Kidney (tissue), 14 donors: ENCODE results near the gene ANKDD1B. TPM values are rescaled to one million over a fixed set of nuclear protein-coding genes. Genes with fewer than 3 reads are reported as not detected.

Experiments used
- DNase-seq, 5 donors: peaks; one replicate each; pipeline ENCODE4 v3.0.0-alpha.2; 2013 to 2020
- FAIRE-seq: peaks from 2 replicates; lab custom pipeline; 2012; peaks lifted over from hg19 to GRCh38; lab: Jason Lieb, UNC
- H3K27ac ChIP-seq, 2 donors: one replicate each; pipeline ENCODE4 v1.7.0; 2013; ENCODE audit warnings: low read depth in 2 of 2, low read length in 2 of 2, inconsistent platforms in 1 of 2
- H3K27me3 ChIP-seq: one replicate; pipeline ENCODE4 v1.7.1; 2013; ENCODE audit warnings: low read length, inconsistent platforms; ENCODE audit not compliant: control insufficient read depth, insufficient read depth
- H3K36me3 ChIP-seq, 3 donors: one replicate each; pipeline versions ENCODE4 v1.7.0 to v1.7.1; 2013; ENCODE audit warnings: low read length in 3 of 3, control low read depth in 1 of 3, inconsistent platforms in 1 of 3; ENCODE audit not compliant: insufficient read depth in 3 of 3, control insufficient read depth in 2 of 3
- H3K4me1 ChIP-seq, 3 donors: one replicate each; pipeline versions ENCODE4 v1.7.0 to v1.7.1; 2013; ENCODE audit warnings: low read length in 3 of 3, inconsistent platforms in 1 of 3, low read depth in 1 of 3; ENCODE audit not compliant: control insufficient read depth in 2 of 3, insufficient read depth in 2 of 3
- H3K4me3 ChIP-seq, 3 donors: one replicate each; pipeline versions ENCODE4 v1.7.0 to v1.8.1; 2013; ENCODE audit warnings: low read length in 3 of 3, control low read depth in 1 of 3, inconsistent platforms in 1 of 3
- H3K9ac ChIP-seq, 3 donors: one replicate each; pipeline versions ENCODE4 v1.7.0 to v1.7.1; 2013; ENCODE audit warnings: low read length in 3 of 3, control low read depth in 1 of 3, inconsistent platforms in 1 of 3
- H3K9me3 ChIP-seq, 3 donors: one replicate each; pipeline versions ENCODE4 v1.7.0 to v1.7.1; 2013; ENCODE audit warnings: low read length in 3 of 3, control low read depth in 1 of 3, inconsistent platforms in 1 of 3; ENCODE audit not compliant: control insufficient read depth in 2 of 3, insufficient read depth in 1 of 3
- intact Hi-C: fragments of 100-400 bp; cut with DNase I; formaldehyde crosslinking; loops from one replicate; pipeline ENCODE4 v1.11.1; 2022
- polyA plus RNA-seq: library from polyadenylated mRNA; stranded (reverse); fragments of 350-450 nt; fragmentation: Illumina TruSeq; extraction: RNeasy Lipid Tissue Mini Kit (QIAGEN cat#74804); gene quantifications from one replicate; pipeline ENCODE4 v1.2.3, GENCODE V29; 2014; ENCODE audit warnings: low read depth, low replicate concordance; ENCODE audit not compliant: insufficient read depth
- total RNA-seq: library from RNA; stranded (reverse); fragmentation: NEBNext Ultra II Directional; extraction: Animal tissue kit (Norgen Biotek cat#: 25700); gene quantifications from one replicate; pipeline ENCODE4 v1.2.1, GENCODE V29; 2021
- TF ChIP-seq, protein P1 (sequence below): IDR thresholded peaks from 3 replicates; pipeline ENCODE4 v1.5.1; 2012; ENCODE audit warnings: mild to moderate bottlenecking, moderate library complexity, borderline replicate concordance; ENCODE audit not compliant: insufficient read depth; ENCODE audit errors: extremely low read depth
- donor health status: control.
- donor health status: control.
- donor health status: control.
- donor health status: control.
- donor health status: control.
- donor health status: DM: yes; HTN: yes; CAD: no.
- donor health status: Normal renal cell carcinoma (clear cell type).

The ANKDD1B gene
- total and polyA plus RNA-seq, 2 donors from 2014 or later: 2.3 to 3.1 TPM

GRCh38 chr5:75677607-75678006 lies 66.4 kb downstream of the ANKDD1B start:
- Histone ChIP-seq H3K9ac (no peak overlapping the region), H3K27ac (no peak overlapping the region), H3K4me3 (no peak overlapping the region), H3K36me3 (no peaks in the 10 kb centered on the region), H3K9me3 (no peaks in the 10 kb centered on the region), H3K27me3 (no peaks in the 10 kb centered on the region), H3K4me1 (peaks cover 0 to 12% (median 3%) of the 10 kb centered on the region in 3 donors)
- FAIRE-seq (peak; percentile 68), DNase-seq (peak in 1 of 5 donors; percentile 48)
- TF ChIP-seq, protein P1, sequence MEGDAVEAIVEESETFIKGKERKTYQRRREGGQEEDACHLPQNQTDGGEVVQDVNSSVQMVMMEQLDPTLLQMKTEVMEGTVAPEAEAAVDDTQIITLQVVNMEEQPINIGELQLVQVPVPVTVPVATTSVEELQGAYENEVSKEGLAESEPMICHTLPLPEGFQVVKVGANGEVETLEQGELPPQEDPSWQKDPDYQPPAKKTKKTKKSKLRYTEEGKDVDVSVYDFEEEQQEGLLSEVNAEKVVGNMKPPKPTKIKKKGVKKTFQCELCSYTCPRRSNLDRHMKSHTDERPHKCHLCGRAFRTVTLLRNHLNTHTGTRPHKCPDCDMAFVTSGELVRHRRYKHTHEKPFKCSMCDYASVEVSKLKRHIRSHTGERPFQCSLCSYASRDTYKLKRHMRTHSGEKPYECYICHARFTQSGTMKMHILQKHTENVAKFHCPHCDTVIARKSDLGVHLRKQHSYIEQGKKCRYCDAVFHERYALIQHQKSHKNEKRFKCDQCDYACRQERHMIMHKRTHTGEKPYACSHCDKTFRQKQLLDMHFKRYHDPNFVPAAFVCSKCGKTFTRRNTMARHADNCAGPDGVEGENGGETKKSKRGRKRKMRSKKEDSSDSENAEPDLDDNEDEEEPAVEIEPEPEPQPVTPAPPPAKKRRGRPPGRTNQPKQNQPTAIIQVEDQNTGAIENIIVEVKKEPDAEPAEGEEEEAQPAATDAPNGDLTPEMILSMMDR: no peak
- intact Hi-C loops: no loop called here

- Histone ChIP-seq H3K36me3 (no peaks in the 10 kb centered on the region), H3K27me3 (no peaks in the 10 kb centered on the region), H3K9me3 (no peaks in the 10 kb centered on the region), H3K4me3 (no peak overlapping the region), H3K9ac (no peak overlapping the region), H3K27ac (no peak overlapping the region), H3K4me1 (peaks cover 0 to 12% (median 3%) of the 10 kb centered on the region in 3 donors)
- TF ChIP-seq, protein P1: no peak
- DNase-seq (no peak), FAIRE-seq (no peak)
- intact Hi-C loops: no loop called here
Observed at GRCh38 chr5:75678155-75678554, 66.9 kb downstream of the ANKDD1B start.

DNA sequence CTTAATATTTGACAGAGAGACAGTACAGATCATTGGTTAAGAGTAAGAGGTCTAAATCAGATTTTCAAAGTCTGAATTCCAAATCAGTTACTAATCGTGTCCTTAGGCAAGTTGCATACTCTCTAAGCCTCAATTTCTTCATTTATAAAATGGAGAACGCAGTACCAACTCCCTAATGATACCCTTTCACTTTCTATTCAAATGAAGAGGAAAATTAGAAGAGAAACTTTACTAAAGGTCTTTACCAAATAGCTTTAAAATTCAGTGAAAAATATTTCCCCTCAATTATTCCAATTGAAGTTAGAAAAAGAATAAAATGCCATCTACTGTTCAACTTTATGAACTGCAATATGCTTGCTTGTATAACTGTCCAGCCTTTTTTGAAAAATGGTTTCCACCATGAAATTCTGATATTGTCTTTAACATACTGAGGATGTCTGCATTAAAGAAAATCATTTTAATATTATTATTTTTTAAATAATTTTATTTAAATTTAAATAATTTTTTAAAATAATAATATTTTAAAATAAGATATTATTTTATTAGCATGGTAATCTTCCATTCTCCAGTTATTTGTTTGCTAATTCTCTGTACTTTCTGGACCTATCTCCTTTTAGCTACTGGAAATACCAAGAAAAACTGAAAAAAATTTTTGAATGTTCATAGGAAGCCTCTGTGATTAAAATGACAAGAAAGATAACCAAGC lies 70.0 kb downstream of the ANKDD1B start:
- DNase-seq (peak in 2 of 5 donors; percentile 66 to 72), FAIRE-seq (peak; percentile 98)
- no peak overlapping the region for H3K27ac ChIP-seq
- TF ChIP-seq, protein P1: peak; percentile 52
- no peaks in the 10 kb centered on the region for H3K27me3 ChIP-seq
- peaks cover 0 to 12% (median 3%) of the 10 kb centered on the region in 3 donors for H3K4me1 ChIP-seq
- H3K9me3 ChIP-seq: no peaks in the 10 kb centered on the region
- H3K4me3 ChIP-seq: peak overlapping the region in 2 of 3 donors; percentile 47 to 52
- no peak overlapping the region for H3K9ac ChIP-seq
- H3K36me3 ChIP-seq: peaks cover 0 to 3% (median 2%) of the 10 kb centered on the region in 3 donors
- intact Hi-C loops: no loop called here
